ENCODE measurements around the gene DCPS. TPM values are rescaled to one million over a fixed set of nuclear protein-coding genes. Genes with fewer than 3 reads are reported as not detected.
A peak's percentile ranks its signal among the peaks of the same experiment; 100 is the strongest.

Gene DCPS
- total RNA-seq, 1 experiment from 2014 or later: 34.8 TPM

DNA sequence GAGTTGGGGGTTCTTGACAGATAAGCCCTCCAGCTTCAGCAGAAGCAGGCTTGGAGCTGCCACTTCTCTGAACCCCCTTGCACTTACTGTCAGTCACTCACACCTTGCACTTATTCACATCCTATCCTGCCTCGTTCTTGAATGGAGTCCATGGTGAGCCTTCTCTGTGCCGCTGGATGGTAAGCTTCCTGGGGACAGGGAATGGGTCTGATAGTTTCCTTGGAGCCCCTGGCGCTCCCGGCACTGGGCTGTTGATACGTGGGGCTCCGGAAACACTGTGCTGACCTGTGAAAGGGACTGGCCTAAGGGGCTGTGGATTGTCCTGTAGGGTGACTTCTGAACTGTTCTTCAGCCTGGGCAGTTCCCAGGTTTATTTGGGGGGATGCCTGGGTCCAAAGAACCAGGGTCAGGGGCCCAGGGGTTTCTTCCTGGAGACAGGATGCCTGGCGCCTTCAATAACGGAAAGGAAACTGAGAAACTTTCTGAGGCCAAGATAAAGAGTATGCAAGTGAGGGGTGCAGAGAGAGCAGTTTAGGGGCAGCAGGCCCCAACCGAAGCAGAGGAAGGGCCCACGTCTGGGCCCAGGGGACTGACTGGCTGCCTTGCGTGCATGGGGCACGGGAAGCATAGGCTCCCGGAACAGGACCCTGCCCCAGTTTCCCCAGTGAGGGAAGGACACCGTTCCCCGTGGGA lies 50.9 kb downstream of the DCPS start:
- CTCF ChIA-PET: interaction anchor here (1.1 kb wide), 1 partner anchor 44 kb away, joined by 3 read pairs; no protein-coding TSS in a partner anchor
- Histone ChIP-seq H3K27me3 (ENCODE audit: control insufficient read depth, insufficient read depth, low read length) (no peaks in the 10 kb centered on the region), H3K36me3 (ENCODE audit: control insufficient read depth, insufficient read depth, low read length) (peaks cover 3% of the 10 kb centered on the region; the same call in 1 of the 2 replicates), H3K4me1 (ENCODE audit: control insufficient read depth, insufficient read depth, low read length) (peaks cover 47% of the 10 kb centered on the region), H3K9me3 (ENCODE audit: control insufficient read depth, insufficient read depth, low read depth, low read length) (no peaks in the 10 kb centered on the region), H3K4me3 (ENCODE audit: low read depth in 2 of 2, low read length in 2 of 2) (peak overlapping the region; percentile 86 to 94), H3K27ac (ENCODE audit: low read length) (peak overlapping the region; percentile 97)
- TF ChIP-seq POLR2AphosphoS5 (IDR thresholded peaks at IDR 0.05; ENCODE audit: low read depth, low read length) (no peak), TCF7L2 (IDR thresholded peaks at IDR 0.05; ENCODE audit: low read depth, low read length) (no peak), SIN3A (IDR thresholded peaks at IDR 0.05; ENCODE audit: borderline replicate concordance, insufficient read depth, low read depth, low read length) (no peak)
- TF ChIP-seq, protein P1, sequence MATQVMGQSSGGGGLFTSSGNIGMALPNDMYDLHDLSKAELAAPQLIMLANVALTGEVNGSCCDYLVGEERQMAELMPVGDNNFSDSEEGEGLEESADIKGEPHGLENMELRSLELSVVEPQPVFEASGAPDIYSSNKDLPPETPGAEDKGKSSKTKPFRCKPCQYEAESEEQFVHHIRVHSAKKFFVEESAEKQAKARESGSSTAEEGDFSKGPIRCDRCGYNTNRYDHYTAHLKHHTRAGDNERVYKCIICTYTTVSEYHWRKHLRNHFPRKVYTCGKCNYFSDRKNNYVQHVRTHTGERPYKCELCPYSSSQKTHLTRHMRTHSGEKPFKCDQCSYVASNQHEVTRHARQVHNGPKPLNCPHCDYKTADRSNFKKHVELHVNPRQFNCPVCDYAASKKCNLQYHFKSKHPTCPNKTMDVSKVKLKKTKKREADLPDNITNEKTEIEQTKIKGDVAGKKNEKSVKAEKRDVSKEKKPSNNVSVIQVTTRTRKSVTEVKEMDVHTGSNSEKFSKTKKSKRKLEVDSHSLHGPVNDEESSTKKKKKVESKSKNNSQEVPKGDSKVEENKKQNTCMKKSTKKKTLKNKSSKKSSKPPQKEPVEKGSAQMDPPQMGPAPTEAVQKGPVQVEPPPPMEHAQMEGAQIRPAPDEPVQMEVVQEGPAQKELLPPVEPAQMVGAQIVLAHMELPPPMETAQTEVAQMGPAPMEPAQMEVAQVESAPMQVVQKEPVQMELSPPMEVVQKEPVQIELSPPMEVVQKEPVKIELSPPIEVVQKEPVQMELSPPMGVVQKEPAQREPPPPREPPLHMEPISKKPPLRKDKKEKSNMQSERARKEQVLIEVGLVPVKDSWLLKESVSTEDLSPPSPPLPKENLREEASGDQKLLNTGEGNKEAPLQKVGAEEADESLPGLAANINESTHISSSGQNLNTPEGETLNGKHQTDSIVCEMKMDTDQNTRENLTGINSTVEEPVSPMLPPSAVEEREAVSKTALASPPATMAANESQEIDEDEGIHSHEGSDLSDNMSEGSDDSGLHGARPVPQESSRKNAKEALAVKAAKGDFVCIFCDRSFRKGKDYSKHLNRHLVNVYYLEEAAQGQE (IDR thresholded peaks at IDR 0.05; ENCODE audit: insufficient read depth in 1 of 2, low read depth in 2 of 2, low read length in 1 of 2): no peak
- TF ChIP-seq, protein P2, sequence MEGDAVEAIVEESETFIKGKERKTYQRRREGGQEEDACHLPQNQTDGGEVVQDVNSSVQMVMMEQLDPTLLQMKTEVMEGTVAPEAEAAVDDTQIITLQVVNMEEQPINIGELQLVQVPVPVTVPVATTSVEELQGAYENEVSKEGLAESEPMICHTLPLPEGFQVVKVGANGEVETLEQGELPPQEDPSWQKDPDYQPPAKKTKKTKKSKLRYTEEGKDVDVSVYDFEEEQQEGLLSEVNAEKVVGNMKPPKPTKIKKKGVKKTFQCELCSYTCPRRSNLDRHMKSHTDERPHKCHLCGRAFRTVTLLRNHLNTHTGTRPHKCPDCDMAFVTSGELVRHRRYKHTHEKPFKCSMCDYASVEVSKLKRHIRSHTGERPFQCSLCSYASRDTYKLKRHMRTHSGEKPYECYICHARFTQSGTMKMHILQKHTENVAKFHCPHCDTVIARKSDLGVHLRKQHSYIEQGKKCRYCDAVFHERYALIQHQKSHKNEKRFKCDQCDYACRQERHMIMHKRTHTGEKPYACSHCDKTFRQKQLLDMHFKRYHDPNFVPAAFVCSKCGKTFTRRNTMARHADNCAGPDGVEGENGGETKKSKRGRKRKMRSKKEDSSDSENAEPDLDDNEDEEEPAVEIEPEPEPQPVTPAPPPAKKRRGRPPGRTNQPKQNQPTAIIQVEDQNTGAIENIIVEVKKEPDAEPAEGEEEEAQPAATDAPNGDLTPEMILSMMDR (IDR thresholded peaks at IDR 0.05): no peak
- ATAC-seq (peak; percentile 17), DNase-seq (ENCODE audit: low read depth, low spot score) (no peak)
- intact Hi-C loops (cut with micrococcal nuclease; ENCODE audit: unreplicated experiment) (no loop called here), in situ Hi-C loops (cut with HindIII; ENCODE audit: low pct_unique_long_range_greater_than_20kb, low sequenced_read_pairs) (no loop called here)
- POLR2A ChIA-PET: interaction anchor here (0.5 to 0.6 kb wide), 4 partner anchors 14 to 467 kb away, joined by 3 to 9 read pairs (median 4); partner anchors contain the start of gene HYLS1
- TSS peak; percentile 89 for BruUV-seq (replicated peaks)

DNA sequence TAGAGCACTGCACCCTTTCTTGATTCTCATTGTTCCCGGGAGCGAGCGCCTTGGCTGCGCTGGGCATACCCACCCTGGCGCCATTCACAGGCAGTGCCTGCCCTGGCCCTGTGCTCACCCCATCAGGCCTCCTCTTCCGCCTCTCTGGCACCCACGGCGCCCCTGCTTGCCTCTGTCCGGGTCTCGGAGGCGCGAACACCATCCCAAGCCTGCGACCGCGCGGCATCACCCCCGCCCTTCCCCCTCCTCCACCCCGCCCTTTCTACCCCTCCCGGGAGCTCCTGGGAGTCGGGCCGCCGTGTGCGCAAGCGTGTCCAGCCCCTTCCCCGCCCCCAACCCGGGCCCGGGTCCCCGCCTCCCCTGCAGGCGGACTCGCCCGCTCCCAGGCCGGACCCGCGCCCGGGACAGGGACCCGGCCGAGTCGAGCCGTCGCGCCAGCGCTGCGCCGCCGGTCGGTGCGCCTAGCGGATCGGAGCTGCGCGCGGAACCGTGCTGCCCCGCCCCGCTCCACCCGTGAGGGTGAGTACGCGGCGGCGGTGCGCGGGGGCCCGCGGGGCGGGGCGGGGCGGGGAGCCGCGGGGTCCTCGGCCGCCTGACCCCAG lies 51.6 kb downstream of the DCPS start, which contains the start of gene ST3GAL4:
TSS of gene ST3GAL4 (plus strand) at position 363 of the 602 bp plus-strand sequence. CDS start 50,470 bp downstream, outside the sequence.
- ChIA-PET POLR2A (interaction anchor here (0.5 to 0.6 kb wide), 4 partner anchors 13 to 468 kb away, joined by 3 to 9 read pairs (median 4); partner anchors contain the start of gene HYLS1), CTCF (interaction anchor here (0.7 kb wide), 1 partner anchor 51 kb away, joined by 4 read pairs; the partner anchor contains the start of gene DCPS)
- intact Hi-C loops (cut with micrococcal nuclease; ENCODE audit: unreplicated experiment) (no loop called here), in situ Hi-C loops (cut with HindIII; ENCODE audit: low pct_unique_long_range_greater_than_20kb, low sequenced_read_pairs) (no loop called here)
- DNase-seq (ENCODE audit: low read depth, low spot score) (no peak), ATAC-seq (peak; percentile 85)
- Histone ChIP-seq H3K27ac (ENCODE audit: low read length) (peak within 1 kb of the TSS; percentile 97), H3K27me3 (ENCODE audit: control insufficient read depth, insufficient read depth, low read length) (no peaks in the 10 kb centered on the region), H3K4me1 (ENCODE audit: control insufficient read depth, insufficient read depth, low read length) (peaks cover 54% of the 10 kb centered on the region), H3K4me3 (ENCODE audit: low read depth in 2 of 2, low read length in 2 of 2) (peak within 1 kb of the TSS; percentile 86 to 94), H3K36me3 (ENCODE audit: control insufficient read depth, insufficient read depth, low read length) (peaks cover 3% of the 10 kb centered on the region; the same call in 1 of the 2 replicates), H3K9me3 (ENCODE audit: control insufficient read depth, insufficient read depth, low read depth, low read length) (no peaks in the 10 kb centered on the region)
- TF ChIP-seq TCF7L2 (IDR thresholded peaks at IDR 0.05; ENCODE audit: low read depth, low read length): no peak
- TF ChIP-seq SIN3A (IDR thresholded peaks at IDR 0.05; ENCODE audit: borderline replicate concordance, insufficient read depth, low read depth, low read length): peak; percentile 73; the same call in 1 of the 2 replicates
- peak; percentile 37 for TF ChIP-seq POLR2AphosphoS5 (IDR thresholded peaks at IDR 0.05; ENCODE audit: low read depth, low read length)
- no TSS peak for BruUV-seq (replicated peaks)
